Activated T-helper 2 cell treated with anti-CD3 and anti-CD28 coated beads, Interferon-gamma antibody, Interleukin-2, Interleukin-4, amounts not matched to agents 10 μg/mL and 5 μg/mL and 100 μg/mL, durations not matched to agents 14 hours and 24 hours and 36 hours (primary cell): ENCODE data around the gene SDC4. TPM values are rescaled to one million over a fixed set of nuclear protein-coding genes. Genes with fewer than 3 reads are reported as not detected.
A peak's percentile ranks its signal among the peaks of the same experiment; 100 is the strongest.

Experiments
- DNase-seq: peaks from one replicate; pipeline ENCODE4 v3.0.0; 2021; ENCODE audit warnings: low spot score
- H3K27ac Mint-ChIP-seq: one replicate; pipeline ENCODE4 v1.8.0; 2021; ENCODE audit warnings: mixed read lengths
- H3K27me3 Mint-ChIP-seq: one replicate; pipeline ENCODE4 v1.8.0; 2021; ENCODE audit warnings: low read depth, mixed read lengths
- H3K36me3 Mint-ChIP-seq: one replicate; pipeline ENCODE4 v1.8.0; 2021; ENCODE audit warnings: low read depth, mixed read lengths
- H3K4me1 Mint-ChIP-seq: one replicate; pipeline ENCODE4 v1.8.0; 2021; ENCODE audit warnings: low read depth, mixed read lengths
- H3K4me3 Mint-ChIP-seq: one replicate; pipeline ENCODE4 v1.8.0; 2021; ENCODE audit warnings: low read depth, mild to moderate bottlenecking, moderate library complexity, mixed read lengths
- H3K9me3 Mint-ChIP-seq: one replicate; pipeline ENCODE4 v1.8.0; 2021; ENCODE audit warnings: mixed read lengths
- intact Hi-C: fragments of 100-400 bp; cut with micrococcal nuclease; formaldehyde crosslinking; loops from one replicate; pipeline ENCODE4 v1.15.1; 2023
- total RNA-seq: library from RNA; stranded (reverse); gene quantifications from 2 replicates; pipeline ENCODE4 v1.2.3, GENCODE V29; 2022

SDC4 gene
- total RNA-seq: 133 and 136 TPM in 2 replicates

DNA sequence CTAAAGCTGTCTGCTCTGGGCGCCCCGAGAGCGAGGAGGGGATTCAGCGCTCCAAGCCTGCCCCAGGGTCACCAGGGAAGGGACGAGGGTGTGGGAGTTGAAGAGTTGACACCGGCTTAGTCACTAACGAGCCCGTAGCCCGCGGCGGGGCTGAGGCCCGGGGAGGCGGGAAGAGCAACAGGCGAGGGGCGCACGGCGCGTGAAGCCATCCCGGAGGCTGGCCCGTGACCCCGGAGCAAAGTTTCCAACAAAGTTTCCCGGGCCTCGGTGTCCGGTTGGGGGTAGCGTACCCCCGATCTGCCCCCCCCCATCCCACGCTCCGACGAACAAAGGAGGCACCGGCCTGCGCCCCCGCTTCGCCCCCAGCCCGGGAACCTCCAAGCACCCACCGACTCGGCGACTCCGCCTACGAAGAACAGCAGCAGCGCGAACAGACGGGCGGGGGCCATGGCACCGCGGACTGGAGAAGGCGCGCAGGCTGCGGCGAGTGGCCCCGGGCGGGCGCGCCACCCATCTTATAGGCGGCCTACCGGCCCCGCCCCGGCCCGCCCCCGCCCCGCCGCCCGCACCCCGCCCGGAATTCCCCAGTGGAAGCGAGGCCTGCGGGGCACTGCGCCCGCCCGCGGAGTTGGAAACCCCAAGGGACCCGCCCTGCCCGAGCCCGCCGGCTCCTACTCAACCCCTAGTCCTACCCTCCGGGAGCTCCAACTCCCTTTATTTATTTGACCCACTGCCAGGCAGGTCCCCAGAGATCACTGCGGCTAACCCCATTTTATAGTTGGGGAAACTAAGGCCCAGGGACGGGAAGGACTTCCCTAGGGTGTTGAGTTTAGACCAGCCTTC, at the start of gene SDC4:
Gene SDC4 (minus strand): TSS at position 489 of the 843 bp plus-strand sequence. CDS start 40 bp downstream, at position 449.
- peak within 1 kb of the TSS; percentile 68 for H3K27ac Mint-ChIP-seq
- H3K9me3 Mint-ChIP-seq: no peaks in the 10 kb centered on the region
- peaks cover 38% of the 10 kb centered on the region for H3K36me3 Mint-ChIP-seq
- H3K4me3 Mint-ChIP-seq: peak within 1 kb of the TSS; percentile 87
- no peaks in the 10 kb centered on the region for H3K27me3 Mint-ChIP-seq
- peak; percentile 61 for DNase-seq
- intact Hi-C loops: loop anchor here (1.0 kb wide), 1 partner anchor 15 kb away; the partner anchor contains the start of gene SYS1
- H3K4me1 Mint-ChIP-seq: peaks cover 55% of the 10 kb centered on the region

DNA sequence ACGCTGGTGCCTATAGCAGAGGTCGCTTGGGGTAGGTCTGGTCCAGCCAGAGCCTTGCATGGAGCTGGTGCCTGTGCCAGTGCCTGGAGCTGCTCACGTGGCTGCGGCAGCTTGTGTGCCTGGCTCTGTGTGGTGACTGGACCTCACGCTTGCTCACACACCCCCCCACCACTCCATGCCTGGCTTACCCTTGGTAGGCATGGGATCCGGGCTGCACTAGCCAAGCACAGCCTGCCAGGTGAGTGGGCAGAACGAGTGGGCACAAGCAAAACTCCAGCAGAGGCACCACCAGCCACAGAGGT, 46.8 kb upstream of the SDC4 start:
- Mint-ChIP-seq H3K4me1 (no peaks in the 10 kb centered on the region), H3K4me3 (no peak overlapping the region), H3K36me3 (peaks cover 5% of the 10 kb centered on the region), H3K27ac (no peak overlapping the region), H3K27me3 (no peaks in the 10 kb centered on the region), H3K9me3 (peaks cover 9% of the 10 kb centered on the region)
- DNase-seq: no peak
- intact Hi-C loops: no loop called here

GRCh38 chr20:45394221-45395113, 46.2 kb upstream of the SDC4 start:
- no peak overlapping the region for H3K4me3 Mint-ChIP-seq
- H3K27me3 Mint-ChIP-seq: no peaks in the 10 kb centered on the region
- H3K9me3 Mint-ChIP-seq: peaks cover 3% of the 10 kb centered on the region
- no peaks in the 10 kb centered on the region for H3K4me1 Mint-ChIP-seq
- no peak overlapping the region for H3K27ac Mint-ChIP-seq
- DNase-seq: no peak
- H3K36me3 Mint-ChIP-seq: no peaks in the 10 kb centered on the region
- intact Hi-C loops: no loop called here

DNA sequence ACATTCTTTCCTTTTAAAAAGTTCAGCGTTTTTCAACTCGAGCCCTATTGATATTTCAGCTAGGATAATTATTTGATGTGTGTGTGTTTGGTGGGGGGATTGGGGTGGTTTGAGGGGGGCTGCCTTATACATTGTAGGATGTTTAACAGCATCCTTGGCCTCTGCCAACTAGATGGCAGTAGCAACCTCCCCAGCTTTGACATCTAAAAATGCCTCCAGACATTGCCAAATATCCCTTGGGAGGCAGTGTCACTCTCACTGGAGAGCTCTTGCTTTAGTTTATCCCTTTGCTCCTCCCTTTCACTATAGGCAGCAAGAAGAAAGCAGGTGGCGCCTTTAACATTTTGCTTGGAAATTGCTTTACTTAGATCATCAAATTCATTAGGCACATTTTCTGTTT, 44.5 kb upstream of the SDC4 start:
- Mint-ChIP-seq H3K27me3 (no peaks in the 10 kb centered on the region), H3K4me1 (no peaks in the 10 kb centered on the region), H3K4me3 (no peak overlapping the region), H3K36me3 (peaks cover 5% of the 10 kb centered on the region), H3K27ac (no peak overlapping the region), H3K9me3 (peaks cover under 1% of the 10 kb centered on the region)
- no peak for DNase-seq
- intact Hi-C loops: no loop called here

DNA sequence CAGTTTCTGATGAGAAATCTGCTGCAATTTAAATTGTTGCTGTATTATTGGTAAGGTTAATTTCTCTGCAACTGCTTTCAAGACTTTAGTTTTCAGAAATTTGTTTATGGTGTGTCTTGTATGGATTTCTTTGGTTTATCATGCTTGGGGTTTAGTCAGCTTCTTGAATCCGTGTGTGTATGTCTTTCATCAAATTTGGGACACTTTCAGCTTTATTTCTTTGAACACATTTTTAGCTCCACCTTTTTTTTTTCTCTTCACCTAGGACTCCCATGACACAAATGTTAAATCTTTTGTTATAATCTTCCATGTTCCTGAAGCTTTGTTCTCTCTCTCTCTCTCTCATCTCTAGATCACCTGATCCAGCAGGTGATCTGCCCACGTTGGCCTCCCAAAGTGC, 43.3 kb upstream of the SDC4 start:
- H3K36me3 Mint-ChIP-seq: peaks cover 8% of the 10 kb centered on the region
- no peak overlapping the region for H3K4me3 Mint-ChIP-seq
- intact Hi-C loops: no loop called here
- peaks cover 3% of the 10 kb centered on the region for H3K4me1 Mint-ChIP-seq
- H3K9me3 Mint-ChIP-seq: peaks cover 11% of the 10 kb centered on the region
- H3K27me3 Mint-ChIP-seq: no peaks in the 10 kb centered on the region
- H3K27ac Mint-ChIP-seq: no peak overlapping the region
- no peak for DNase-seq

- H3K9me3 Mint-ChIP-seq: peaks cover 11% of the 10 kb centered on the region
- H3K27me3 Mint-ChIP-seq: no peaks in the 10 kb centered on the region
- H3K4me1 Mint-ChIP-seq: peaks cover 3% of the 10 kb centered on the region
- intact Hi-C loops: no loop called here
- H3K36me3 Mint-ChIP-seq: peaks cover 8% of the 10 kb centered on the region
- DNase-seq: no peak
- no peak overlapping the region for H3K27ac Mint-ChIP-seq
- H3K4me3 Mint-ChIP-seq: no peak overlapping the region
These were observed 42.7 kb upstream of the SDC4 start for GRCh38 chr20:45390931-45391330.

DNA sequence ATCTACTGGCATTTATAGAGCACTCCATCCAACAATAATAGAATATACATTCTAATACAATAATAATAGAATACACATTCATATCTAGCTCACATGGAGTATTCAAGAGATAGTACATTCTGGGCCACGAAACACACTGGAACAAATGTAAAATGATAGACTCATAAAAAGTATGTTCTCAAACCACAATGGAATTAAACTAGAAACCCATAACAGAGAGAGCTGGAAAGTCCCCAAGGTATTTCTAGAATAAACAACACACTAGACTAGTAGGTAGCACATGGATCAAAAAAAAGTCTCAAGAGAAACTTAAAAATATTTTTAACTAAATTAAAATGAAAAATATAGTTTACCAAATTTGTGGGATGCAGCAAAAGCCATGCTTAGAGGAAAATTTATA, 39.0 kb upstream of the SDC4 start:
- H3K27ac Mint-ChIP-seq: no peak overlapping the region
- intact Hi-C loops: no loop called here
- H3K4me1 Mint-ChIP-seq: peaks cover 3% of the 10 kb centered on the region
- peaks cover 11% of the 10 kb centered on the region for H3K9me3 Mint-ChIP-seq
- H3K4me3 Mint-ChIP-seq: no peak overlapping the region
- H3K27me3 Mint-ChIP-seq: peaks cover 1% of the 10 kb centered on the region
- peaks cover 8% of the 10 kb centered on the region for H3K36me3 Mint-ChIP-seq
- DNase-seq: no peak

DNA sequence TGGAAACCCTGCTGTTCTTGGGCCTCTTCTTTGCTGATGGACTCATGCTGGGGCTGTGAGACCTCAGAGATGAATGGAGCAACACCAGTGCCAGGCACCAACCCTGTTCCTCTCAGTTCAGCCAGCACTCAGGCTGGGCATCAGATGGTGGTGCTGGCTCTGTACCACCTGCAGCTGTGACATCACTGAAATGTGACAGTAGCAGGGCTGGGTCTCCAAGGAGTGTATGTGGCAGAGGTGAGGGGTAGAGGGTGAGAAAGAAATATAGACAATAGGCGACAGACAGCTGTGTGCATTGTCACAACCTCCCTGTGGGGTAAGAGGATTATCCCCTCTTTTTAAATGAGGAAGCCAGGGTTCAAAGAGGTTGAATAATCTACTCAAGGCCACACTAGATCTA, 30.0 kb upstream of the SDC4 start, which contains the start of gene TP53TG5:
Gene TP53TG5 (minus strand): TSS at position 135 of the 400 bp plus-strand sequence. CDS start 89 bp downstream, at position 46.
- Mint-ChIP-seq H3K9me3 (no peaks in the 10 kb centered on the region), H3K4me3 (no peak within 1 kb of the TSS), H3K27ac (no peak within 1 kb of the TSS), H3K4me1 (peaks cover 9% of the 10 kb centered on the region), H3K27me3 (no peaks in the 10 kb centered on the region), H3K36me3 (no peaks in the 10 kb centered on the region)
- no peak for DNase-seq
- intact Hi-C loops: no loop called here

- DNase-seq: no peak
- H3K9me3 Mint-ChIP-seq: no peaks in the 10 kb centered on the region
- H3K4me1 Mint-ChIP-seq: peaks cover 14% of the 10 kb centered on the region
- H3K36me3 Mint-ChIP-seq: no peaks in the 10 kb centered on the region
- no peak overlapping the region for H3K4me3 Mint-ChIP-seq
- no peaks in the 10 kb centered on the region for H3K27me3 Mint-ChIP-seq
- intact Hi-C loops: no loop called here
- no peak overlapping the region for H3K27ac Mint-ChIP-seq
These were observed 29.0 kb upstream of the SDC4 start for GRCh38 chr20:45377269-45377668.

GRCh38 chr20:45374966-45375365, 26.7 kb upstream of the SDC4 start:
- DNase-seq: no peak
- intact Hi-C loops: loop anchor here (1.0 kb wide), 1 partner anchor 62 kb away; no protein-coding TSS in a partner anchor
- Mint-ChIP-seq H3K9me3 (no peaks in the 10 kb centered on the region), H3K4me3 (no peak overlapping the region), H3K4me1 (peaks cover 16% of the 10 kb centered on the region), H3K27me3 (no peaks in the 10 kb centered on the region), H3K27ac (no peak overlapping the region), H3K36me3 (no peaks in the 10 kb centered on the region)

GRCh38 chr20:45374101-45374467, 25.9 kb upstream of the SDC4 start:
- intact Hi-C loops: loop anchor here (1.0 kb wide), 1 partner anchor 63 kb away; no protein-coding TSS in a partner anchor
- H3K36me3 Mint-ChIP-seq: peaks cover 3% of the 10 kb centered on the region
- H3K27me3 Mint-ChIP-seq: no peaks in the 10 kb centered on the region
- no peaks in the 10 kb centered on the region for H3K9me3 Mint-ChIP-seq
- peaks cover 16% of the 10 kb centered on the region for H3K4me1 Mint-ChIP-seq
- H3K27ac Mint-ChIP-seq: peak overlapping the region; percentile 67
- DNase-seq: no peak
- H3K4me3 Mint-ChIP-seq: peak overlapping the region; percentile 64

DNA sequence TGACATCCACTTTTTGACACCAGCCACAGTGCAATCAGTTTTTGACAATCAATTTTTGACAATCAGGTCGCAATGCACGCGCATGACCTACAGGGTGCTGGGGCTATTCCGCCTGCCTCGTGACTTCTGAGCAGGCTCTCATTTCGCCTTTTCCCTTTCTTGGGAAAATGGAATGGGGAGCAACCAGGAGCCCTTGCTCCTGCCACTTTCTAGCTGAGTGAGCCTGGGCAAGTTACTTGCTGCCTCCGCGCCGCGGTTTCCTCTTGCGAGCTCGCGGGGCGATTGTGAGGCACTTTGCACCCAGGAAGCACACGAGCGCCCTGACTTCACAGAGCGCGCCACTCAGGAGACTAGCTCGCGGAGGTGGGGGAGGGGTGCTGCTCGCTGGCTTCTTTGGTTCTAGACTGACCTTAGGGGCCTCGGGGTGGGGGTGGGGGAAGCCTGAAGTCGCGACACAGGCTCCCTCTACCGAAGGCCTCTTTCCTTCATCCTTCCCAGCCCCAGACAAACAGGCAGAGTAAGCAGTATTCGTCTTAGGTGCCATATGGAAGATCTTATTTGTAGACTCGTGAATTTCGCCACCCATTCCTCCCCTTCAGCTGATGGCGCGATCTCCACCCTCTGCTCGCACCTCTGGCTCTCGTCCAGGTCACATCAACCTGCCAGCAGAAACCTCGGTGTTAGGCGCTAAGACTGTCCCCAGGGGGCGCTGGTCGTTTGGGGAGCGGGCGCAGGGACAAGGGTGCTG, 25.3 kb upstream of the SDC4 start:
- Mint-ChIP-seq H3K9me3 (no peaks in the 10 kb centered on the region), H3K36me3 (peaks cover 8% of the 10 kb centered on the region), H3K4me1 (peaks cover 19% of the 10 kb centered on the region), H3K27me3 (no peaks in the 10 kb centered on the region), H3K4me3 (peak overlapping the region; percentile 64), H3K27ac (peak overlapping the region; percentile 67)
- DNase-seq: peak; percentile 76
- intact Hi-C loops: loop anchor here (1.0 to 2.0 kb wide), 2 partner anchors 43 to 64 kb away; partner anchors contain the start of gene PIGT
